Omental fat pad (tissue), 4 donors: ENCODE data around the gene CEP128. TPM values are rescaled to one million over a fixed set of nuclear protein-coding genes. Genes with fewer than 3 reads are reported as not detected.

Experiments
- ATAC-seq: fragments of 150-250 bp; one replicate; pipeline ENCODE4 v1.9.1; 2016; ENCODE audit warnings: mild to moderate bottlenecking, moderate library complexity; ENCODE audit not compliant: low FRiP score
- DNase-seq: peaks from one replicate; pipeline ENCODE4 v3.0.0-alpha.2; 2019; ENCODE audit warnings: low spot score
- CTCF ChIP-seq, 3 donors: fragments of 450-650 bp; IDR thresholded peaks; one replicate each; pipeline ENCODE4 v1.5.1; 2016 to 2017; ENCODE audit warnings: antibody characterized with exemption in 3 of 3, mild to moderate bottlenecking in 3 of 3, moderate library complexity in 2 of 3
- total RNA-seq, 4 donors: library from RNA; depleted of rRNA; stranded (reverse); fragments of >200 nt; gene quantifications; one replicate each; pipeline ENCODE4 v1.1.0, GENCODE V29; 2016

Gene CEP128
- total RNA-seq, 4 donors from 2014 or later = 3.5 to 13.1 (median 4.6) TPM

GRCh38 chr14:80754696-80755095 lies 186.8 kb downstream of the CEP128 start:
- no peak for DNase-seq
- TF ChIP-seq CTCF (IDR thresholded peaks at IDR 0.05) = no peak
- no peak for ATAC-seq

- TF ChIP-seq CTCF (IDR thresholded peaks at IDR 0.05) = no peak
- ATAC-seq (no peak), DNase-seq (no peak)
These were observed 190.3 kb downstream of the CEP128 start for GRCh38 chr14:80751285-80751684.

GRCh38 chr14:80726211-80726610 lies 215.3 kb downstream of the CEP128 start:
- ATAC-seq (no peak), DNase-seq (no peak)
- no peak for TF ChIP-seq CTCF (IDR thresholded peaks at IDR 0.05)

GRCh38 chr14:80718940-80719339 lies 222.6 kb downstream of the CEP128 start:
- TF ChIP-seq CTCF (IDR thresholded peaks at IDR 0.05) = no peak
- ATAC-seq (no peak), DNase-seq (no peak)

- DNase-seq = no peak
- TF ChIP-seq CTCF (IDR thresholded peaks at IDR 0.05) = no peak
- ATAC-seq = no peak
These were observed 227.1 kb downstream of the CEP128 start for GRCh38 chr14:80714474-80714873.

- no peak for TF ChIP-seq CTCF (IDR thresholded peaks at IDR 0.05)
- DNase-seq = no peak
- no peak for ATAC-seq
These were observed 228.3 kb downstream of the CEP128 start for GRCh38 chr14:80713076-80713850.
